Colon (tissue), 2 donors: ENCODE measurements around the gene GCKR.

ENCODE experiments used
- FAIRE-seq: peaks from 2 replicates; lab custom pipeline; 2012; peaks lifted over from hg19 to GRCh38; lab: Jason Lieb, UNC
- donor health status: control.
- donor health status: control.

Gene GCKR

DNA sequence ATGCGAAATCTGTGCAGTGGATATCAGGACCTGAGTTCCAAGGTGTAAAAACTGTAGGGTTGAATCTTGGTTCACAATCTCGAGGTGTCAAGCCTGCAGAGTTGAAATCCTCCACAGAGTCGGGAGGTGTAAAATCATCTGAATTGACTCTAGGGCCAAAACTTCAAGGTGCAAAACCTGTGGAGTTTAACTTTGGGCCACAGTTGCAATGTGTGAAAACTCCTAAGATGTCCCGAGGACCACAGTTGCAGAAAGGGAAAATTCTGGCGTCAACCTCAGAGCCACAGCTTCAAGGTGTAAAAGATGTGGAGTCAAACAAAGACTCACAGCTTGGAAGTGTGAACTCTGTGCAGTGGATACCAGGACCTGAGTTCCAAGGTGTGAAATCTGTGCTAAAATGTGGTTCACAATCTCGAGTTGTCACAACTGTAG lies 76.4 kb downstream of the GCKR start:
- no peak for FAIRE-seq
